ENCODE measurements around the gene WDR27. TPM values are rescaled to one million over a fixed set of nuclear protein-coding genes. Genes with fewer than 3 reads are reported as not detected.

WDR27 gene
- polyA plus RNA-seq, 3 donors: 0.95 to 20.5 (median 2.0) TPM

GRCh38 chr6:169746556-169746955, 44.7 kb upstream of the WDR27 start:
- Histone ChIP-seq H3K79me2 (ENCODE audit: insufficient read depth, low read length) (peaks cover 10% of the 10 kb centered on the region), H3K4me2 (replicated peaks; ENCODE audit: extremely low read depth, low read length, poor library complexity, severe bottlenecking) (no peak overlapping the region), H3K9ac (ENCODE audit: insufficient read depth, low read length, poor library complexity, severe bottlenecking) (no peak overlapping the region), H3K27me3 (ENCODE audit: control insufficient read depth in 2 of 2, insufficient read depth in 2 of 2, low read length in 2 of 2) (peaks cover 0 to 2% of the 10 kb centered on the region in 2 donors), H3K4me3 (replicated peaks in 1 of 3; ENCODE audit: low read depth in 2 of 3, low read length in 3 of 3) (no peak overlapping the region), H2AFZ (ENCODE audit: insufficient read depth, low read depth, low read length, poor library complexity, severe bottlenecking) (no peak overlapping the region), H3K27ac (ENCODE audit: low read depth in 1 of 2, low read length in 2 of 2) (no peak overlapping the region), H4K20me1 (ENCODE audit: insufficient read depth, low read length) (no peaks in the 10 kb centered on the region), H3K36me3 (replicated peaks in 1 of 2; ENCODE audit: control insufficient read depth in 1 of 2, insufficient read depth in 2 of 2, low read length in 2 of 2) (no peaks in the 10 kb centered on the region), H3K4me1 (ENCODE audit: control insufficient read depth in 1 of 2, insufficient read depth in 2 of 2, low read length in 2 of 2) (peaks cover 8 to 11% of the 10 kb centered on the region in 2 donors), H3K9me3 (replicated peaks in 1 of 2; ENCODE audit: control insufficient read depth in 1 of 2, insufficient read depth in 1 of 2, low read length in 2 of 2) (no peaks in the 10 kb centered on the region)
- Mint-ChIP-seq H3K27ac (no peak overlapping the region), H3K27me3 (ENCODE audit: low read depth in 3 of 3) (peaks cover 0 to 11% (median 2%) of the 10 kb centered on the region in 3 donors), H3K9me3 (peaks cover 2 to 16% (median 9%) of the 10 kb centered on the region in 7 donors), H3K36me3 (peaks cover 0 to 4% of the 10 kb centered on the region in 2 donors), H3K4me1 (peaks cover 14% of the 10 kb centered on the region), H3K4me3 (no peak overlapping the region)
- WGBS (ENCODE audit: insufficient coverage): no CpG with 5 or more reads among the region's 1 CpG
- DNase-seq: no peak
- intact Hi-C loops (cut with micrococcal nuclease): no loop called here
- no peak for TF ChIP-seq CTCF (IDR thresholded peaks at IDR 0.05)

DNA sequence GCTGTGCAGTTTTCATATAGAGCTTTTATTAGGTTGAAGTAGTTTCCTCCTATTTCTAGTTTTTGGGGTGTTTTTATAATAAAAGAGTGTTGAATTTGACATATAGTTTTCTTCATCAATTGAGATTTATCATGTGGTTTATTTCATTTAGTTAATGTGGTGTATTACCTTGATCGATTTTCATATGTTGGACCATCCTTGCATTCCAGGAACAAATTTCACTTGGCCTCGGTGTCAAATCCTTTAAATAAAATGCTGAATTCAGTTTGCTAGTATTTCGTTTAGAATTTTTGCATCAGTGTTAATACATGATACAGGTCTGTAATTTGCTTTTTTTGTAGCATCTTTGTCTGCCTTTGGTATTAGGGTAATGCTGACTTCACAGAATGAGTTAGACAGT, 43.6 kb upstream of the WDR27 start:
- intact Hi-C loops (cut with micrococcal nuclease): no loop called here

More for the DNA sequence above, 43.6 kb upstream of the WDR27 start:
- Histone ChIP-seq H3K79me2 (ENCODE audit: insufficient read depth, low read length) (peaks cover under 1% of the 10 kb centered on the region), H3K4me1 (ENCODE audit: control insufficient read depth in 1 of 2, insufficient read depth in 2 of 2, low read length in 2 of 2) (peaks cover 1 to 2% of the 10 kb centered on the region in 2 donors), H3K36me3 (replicated peaks in 1 of 2; ENCODE audit: control insufficient read depth in 1 of 2, insufficient read depth in 2 of 2, low read length in 2 of 2) (no peaks in the 10 kb centered on the region), H4K20me1 (ENCODE audit: insufficient read depth, low read length) (no peaks in the 10 kb centered on the region), H3K9ac (ENCODE audit: insufficient read depth, low read length, poor library complexity, severe bottlenecking) (no peak overlapping the region), H3K4me2 (replicated peaks; ENCODE audit: extremely low read depth, low read length, poor library complexity, severe bottlenecking) (no peak overlapping the region), H3K4me3 (replicated peaks in 1 of 3; ENCODE audit: low read depth in 2 of 3, low read length in 3 of 3) (no peak overlapping the region), H3K27ac (ENCODE audit: low read depth in 1 of 2, low read length in 2 of 2) (no peak overlapping the region), H2AFZ (ENCODE audit: insufficient read depth, low read depth, low read length, poor library complexity, severe bottlenecking) (no peak overlapping the region), H3K9me3 (replicated peaks in 1 of 2; ENCODE audit: control insufficient read depth in 1 of 2, insufficient read depth in 1 of 2, low read length in 2 of 2) (no peaks in the 10 kb centered on the region), H3K27me3 (ENCODE audit: control insufficient read depth in 2 of 2, insufficient read depth in 2 of 2, low read length in 2 of 2) (peaks cover 0 to 2% of the 10 kb centered on the region in 2 donors)
- Mint-ChIP-seq H3K4me3 (no peak overlapping the region), H3K4me1 (peaks cover 7% of the 10 kb centered on the region), H3K36me3 (no peaks in the 10 kb centered on the region), H3K27me3 (ENCODE audit: low read depth in 3 of 3) (peaks cover 0 to 11% (median 2%) of the 10 kb centered on the region in 3 donors), H3K27ac (no peak overlapping the region), H3K9me3 (peaks cover 2 to 16% (median 9%) of the 10 kb centered on the region in 7 donors)
- no peak for TF ChIP-seq CTCF (IDR thresholded peaks at IDR 0.05)
- no CpG with 5 or more reads among the region's 3 CpGs for WGBS (ENCODE audit: insufficient coverage)
- DNase-seq: no peak

All from CD14-positive monocyte (primary cell).